A549 treated with CORT108297 at 1 μM for 4 hours (cell line): Measurements from ENCODE around the gene ZNF649. TPM values are rescaled to one million over a fixed set of nuclear protein-coding genes. Genes with fewer than 3 reads are reported as not detected.

Experiments
- total RNA-seq: library from RNA; stranded (reverse); fragments of 200-300 nt; extraction: Qiagen RNA extraction; gene quantifications from 5 replicates; pipeline ENCODE4 v1.2.3, GENCODE V29; 2022

Gene ZNF649
- total RNA-seq = 0.15 to 0.51 TPM (median 0.27 TPM) in 5 replicates

GRCh38 chr19:51904331-51905165 is at the start of gene ZNF649:
TSS of gene ZNF649 (minus strand) at chr19:51905017. CDS start at chr19:51900107, 4,910 bp downstream.

GRCh38 chr19:51926784-51927741 is 22.2 kb upstream of the ZNF649 start, which contains the start of gene ZNF613:
TSS of gene ZNF613 (plus strand) at chr19:51927472. CDS start at chr19:51936221, 8,749 bp downstream.

GRCh38 chr19:51887522-51888498 is 17.0 kb downstream of the ZNF649 start, which contains the start of gene ZNF577:
TSS of gene ZNF577 (minus strand) at chr19:51887951. CDS start at chr19:51880382, 7,569 bp downstream.

Other genes with a start within 250 kb of the ZNF649 start
- 12.1 to 19.1 TPM (median 15.9 TPM) in 5 replicates for gene SPACA6, start 211.7 kb downstream of the ZNF649 start, total RNA-seq
- gene HAS1, start 181.0 kb downstream of the ZNF649 start, total RNA-seq = not detected in 5 replicates
- 0.07 to 0.31 TPM (median 0.08 TPM) in 4 of 5 replicates, not detected in the other for gene FPR1, start 153.1 kb downstream of the ZNF649 start, total RNA-seq
- not detected in 5 replicates for gene FPR2, start 143.8 kb downstream of the ZNF649 start, total RNA-seq
- gene FPR3, start 109.9 kb downstream of the ZNF649 start, total RNA-seq = not detected in 5 replicates
- 0.03 to 0.12 TPM (median 0.08 TPM) in 4 of 5 replicates, not detected in the other for gene ZNF577, start 17.1 kb downstream of the ZNF649 start, total RNA-seq
- gene ZNF613, start 22.5 kb upstream of the ZNF649 start, total RNA-seq = 0.65 to 1.8 TPM (median 1.3 TPM) in 5 replicates
- 3.0 to 6.1 TPM (median 4.7 TPM) in 5 replicates for gene ZNF350, start 81.8 kb upstream of the ZNF649 start, total RNA-seq
- gene ZNF615, start 103.2 kb upstream of the ZNF649 start, total RNA-seq = 3.1 to 4.9 TPM (median 3.9 TPM) in 5 replicates
- gene ZNF614, start 123.4 kb upstream of the ZNF649 start, total RNA-seq = 2.9 to 3.7 TPM (median 3.1 TPM) in 5 replicates
- 1.5 to 1.9 TPM (median 1.6 TPM) in 5 replicates for gene ZNF432, start 143.8 kb upstream of the ZNF649 start, total RNA-seq
- gene ZNF841, start 190.7 kb upstream of the ZNF649 start, total RNA-seq = 1.8 to 2.7 TPM (median 2.4 TPM) in 5 replicates
- gene ZNF616, start 234.9 kb upstream of the ZNF649 start, total RNA-seq = 0.61 to 1.2 TPM (median 0.68 TPM) in 5 replicates